Measurements from ENCODE around the gene GALNT2.

DNA sequence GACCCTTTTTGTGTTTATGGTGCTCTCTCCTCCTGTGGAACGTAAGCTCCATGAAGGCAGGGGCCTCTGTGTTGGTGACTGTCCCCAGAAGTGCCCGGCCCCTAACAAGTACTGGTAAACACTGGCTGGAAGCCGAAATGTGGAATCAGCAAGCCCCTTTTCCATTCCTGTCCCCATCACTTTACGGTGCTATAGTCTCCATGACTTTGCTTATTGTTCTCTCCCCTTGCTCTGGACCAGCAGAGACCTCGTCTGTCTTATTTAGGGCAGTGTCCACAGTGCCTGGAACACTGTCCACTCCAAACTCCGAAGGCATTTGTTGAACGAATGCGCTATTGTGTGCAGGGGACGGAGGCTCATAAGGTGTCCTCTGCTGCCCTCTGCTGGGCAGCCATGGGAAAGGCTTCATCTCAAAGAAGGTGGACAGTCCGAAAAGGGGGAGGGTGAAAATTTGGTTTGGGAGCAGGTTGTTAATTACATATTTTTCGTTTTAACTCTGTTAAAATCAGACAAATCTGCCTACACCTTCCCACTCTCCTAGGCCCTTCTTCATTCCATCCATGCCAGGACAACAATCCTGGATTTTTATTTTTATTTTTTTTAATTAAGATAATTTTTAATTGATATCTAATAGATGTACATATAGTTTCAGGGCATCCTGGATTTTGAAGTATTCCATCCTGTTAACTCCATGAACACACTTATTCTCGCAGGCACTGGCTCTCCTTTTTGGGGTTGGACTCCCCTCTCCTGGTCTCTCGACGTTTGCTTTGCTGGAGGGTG is 243.5 kb downstream of the GALNT2 start:
- TF ChIP-seq, protein P1, sequence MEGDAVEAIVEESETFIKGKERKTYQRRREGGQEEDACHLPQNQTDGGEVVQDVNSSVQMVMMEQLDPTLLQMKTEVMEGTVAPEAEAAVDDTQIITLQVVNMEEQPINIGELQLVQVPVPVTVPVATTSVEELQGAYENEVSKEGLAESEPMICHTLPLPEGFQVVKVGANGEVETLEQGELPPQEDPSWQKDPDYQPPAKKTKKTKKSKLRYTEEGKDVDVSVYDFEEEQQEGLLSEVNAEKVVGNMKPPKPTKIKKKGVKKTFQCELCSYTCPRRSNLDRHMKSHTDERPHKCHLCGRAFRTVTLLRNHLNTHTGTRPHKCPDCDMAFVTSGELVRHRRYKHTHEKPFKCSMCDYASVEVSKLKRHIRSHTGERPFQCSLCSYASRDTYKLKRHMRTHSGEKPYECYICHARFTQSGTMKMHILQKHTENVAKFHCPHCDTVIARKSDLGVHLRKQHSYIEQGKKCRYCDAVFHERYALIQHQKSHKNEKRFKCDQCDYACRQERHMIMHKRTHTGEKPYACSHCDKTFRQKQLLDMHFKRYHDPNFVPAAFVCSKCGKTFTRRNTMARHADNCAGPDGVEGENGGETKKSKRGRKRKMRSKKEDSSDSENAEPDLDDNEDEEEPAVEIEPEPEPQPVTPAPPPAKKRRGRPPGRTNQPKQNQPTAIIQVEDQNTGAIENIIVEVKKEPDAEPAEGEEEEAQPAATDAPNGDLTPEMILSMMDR (IDR thresholded peaks at IDR 0.05; ENCODE audit: insufficient read depth, low read length), result peak; percentile 60
- no peak for TF ChIP-seq GABPA (IDR thresholded peaks at IDR 0.05; ENCODE audit: low read depth)
